Breast epithelium (tissue), 4 donors: ENCODE data around the gene CCDC187. TPM values are rescaled to one million over a fixed set of nuclear protein-coding genes. Genes with fewer than 3 reads are reported as not detected.

Experiments used
- DNase-seq, 2 donors: peaks; one replicate each; pipeline ENCODE4 v3.0.0-alpha.2; 2019; ENCODE audit warnings: low spot score in 2 of 2
- H3K27ac ChIP-seq, 2 donors: fragments of 200-600 bp; sonication (generic) in 1 of 2; one replicate each; pipeline ENCODE4 v1.5.1; 2016 to 2019; ENCODE audit warnings: mild to moderate bottlenecking in 1 of 2
- H3K27me3 ChIP-seq, 2 donors: fragments of 200-600 bp; sonication (generic) in 1 of 2; one replicate each; pipeline versions ENCODE4 v1.5.1 to v1.6.0; 2017 to 2019; ENCODE audit warnings: control low read depth in 1 of 2, mild to moderate bottlenecking in 1 of 2
- H3K36me3 ChIP-seq: fragments of 200-600 bp; one replicate; pipeline ENCODE4 v1.5.1; 2019
- H3K4me1 ChIP-seq, 2 donors: fragments of 200-600 bp; sonication (generic); one replicate each; pipeline ENCODE4 v1.5.1; 2016 to 2019; ENCODE audit warnings: control low read depth in 1 of 2
- H3K4me3 ChIP-seq, 3 donors: fragments of 200-600 bp; sonication (generic); 1 replicate in 2 of 3; 2 replicates in 1 of 3; pipeline ENCODE4 v1.5.1; 2016 to 2019; ENCODE audit warnings: mild to moderate bottlenecking in 3 of 3, moderate library complexity in 2 of 3
- H3K9me3 ChIP-seq, 2 donors: fragments of 200-600 bp; sonication (generic) in 1 of 2; one replicate each; pipeline ENCODE4 v1.5.1; 2016 to 2019; ENCODE audit warnings: control low read depth in 1 of 2
- CTCF ChIP-seq, 3 donors: fragments of 450-650 bp; IDR thresholded peaks; one replicate each; pipeline ENCODE4 v1.5.1; 2016 to 2017; ENCODE audit warnings: antibody characterized with exemption in 3 of 3, mild to moderate bottlenecking in 3 of 3, moderate library complexity in 3 of 3
- POLR2A ChIP-seq: fragments of 450-650 bp; IDR thresholded peaks from one replicate; pipeline ENCODE4 v1.6.1; 2016; ENCODE audit warnings: antibody characterized with exemption, mild to moderate bottlenecking, moderate library complexity
- POLR2AphosphoS5 ChIP-seq, 3 donors: sonication (generic); formaldehyde crosslinking; IDR thresholded peaks; one replicate each; pipeline ENCODE4 v1.6.1; 2017; ENCODE audit warnings: antibody characterized with exemption in 3 of 3
- intact Hi-C: fragments of 100-400 bp; cut with DNase I; formaldehyde crosslinking; loops from one replicate; pipeline ENCODE4 v1.15.1; 2023; ENCODE audit warnings: low total_unique reads
- total RNA-seq, 3 donors: library from RNA; depleted of rRNA; stranded (reverse); fragments of >200 nt; gene quantifications; one replicate each; pipeline ENCODE4 v1.1.0, GENCODE V29; 2016

CCDC187 gene
- total RNA-seq, 3 donors from 2014 or later = not detected

- H3K36me3 ChIP-seq = no peaks in the 10 kb centered on the region
- no peak for TF ChIP-seq CTCF (IDR thresholded peaks at IDR 0.05)
- no peak for TF ChIP-seq POLR2A
- no peak for TF ChIP-seq POLR2AphosphoS5 (IDR thresholded peaks at IDR 0.05)
- no peak overlapping the region for H3K4me3 ChIP-seq
- DNase-seq = no peak
- H3K4me1 ChIP-seq = no peaks in the 10 kb centered on the region
- intact Hi-C loops = no loop called here
- H3K27ac ChIP-seq = no peak overlapping the region
- H3K27me3 ChIP-seq = no peaks in the 10 kb centered on the region
- H3K9me3 ChIP-seq = no peaks in the 10 kb centered on the region
These were observed 78.5 kb downstream of the CCDC187 start for GRCh38 chr9:136225366-136225747.

- no peak overlapping the region for H3K27ac ChIP-seq
- no peaks in the 10 kb centered on the region for H3K4me1 ChIP-seq
- DNase-seq = no peak
- H3K4me3 ChIP-seq = no peak overlapping the region
- H3K9me3 ChIP-seq = no peaks in the 10 kb centered on the region
- TF ChIP-seq CTCF (IDR thresholded peaks at IDR 0.05) = no peak
- H3K27me3 ChIP-seq = no peaks in the 10 kb centered on the region
- intact Hi-C loops = no loop called here
- no peaks in the 10 kb centered on the region for H3K36me3 ChIP-seq
These were observed 79.8 kb downstream of the CCDC187 start for GRCh38 chr9:136223871-136224640.

- intact Hi-C loops = no loop called here
- TF ChIP-seq POLR2AphosphoS5 (IDR thresholded peaks at IDR 0.05) (no peak), CTCF (IDR thresholded peaks at IDR 0.05) (no peak), POLR2A (no peak)
- Histone ChIP-seq H3K4me3 (no peak overlapping the region), H3K27me3 (no peaks in the 10 kb centered on the region), H3K9me3 (no peaks in the 10 kb centered on the region), H3K36me3 (no peaks in the 10 kb centered on the region), H3K27ac (no peak overlapping the region), H3K4me1 (no peaks in the 10 kb centered on the region)
- no peak for DNase-seq
These were observed 81.0 kb downstream of the CCDC187 start for GRCh38 chr9:136222906-136223285.

- no peaks in the 10 kb centered on the region for H3K36me3 ChIP-seq
- intact Hi-C loops = no loop called here
- H3K27me3 ChIP-seq = no peaks in the 10 kb centered on the region
- no peak overlapping the region for H3K4me3 ChIP-seq
- H3K4me1 ChIP-seq = no peaks in the 10 kb centered on the region
- no peak overlapping the region for H3K27ac ChIP-seq
- no peak for DNase-seq
- TF ChIP-seq POLR2AphosphoS5 (IDR thresholded peaks at IDR 0.05) = no peak
- H3K9me3 ChIP-seq = no peaks in the 10 kb centered on the region
These were observed 81.6 kb downstream of the CCDC187 start for GRCh38 chr9:136222166-136222905.

GRCh38 chr9:136220017-136220729 is 83.7 kb downstream of the CCDC187 start:
- H3K4me3 ChIP-seq = no peak overlapping the region
- no peak overlapping the region for H3K27ac ChIP-seq
- TF ChIP-seq POLR2AphosphoS5 (IDR thresholded peaks at IDR 0.05) (no peak), CTCF (IDR thresholded peaks at IDR 0.05) (no peak), POLR2A (no peak)
- no peaks in the 10 kb centered on the region for H3K9me3 ChIP-seq
- intact Hi-C loops = no loop called here
- no peaks in the 10 kb centered on the region for H3K27me3 ChIP-seq
- H3K4me1 ChIP-seq = no peaks in the 10 kb centered on the region
- H3K36me3 ChIP-seq = no peaks in the 10 kb centered on the region
- no peak for DNase-seq
